GM18858 (cell line): ENCODE results near the gene PCBP4.
"Not testable (repeated sequence)": the region's sequence is repeated elsewhere in the genome, so short reads cannot be mapped to it uniquely, and the experiment has no call there.

ENCODE experiments used
- ATAC-seq: cut with Tn5 transposase; IDR thresholded peaks from one replicate; pipeline ENCODE4 v1.9.1; 2021; ENCODE audit not compliant: unreplicated experiment

The PCBP4 gene

DNA sequence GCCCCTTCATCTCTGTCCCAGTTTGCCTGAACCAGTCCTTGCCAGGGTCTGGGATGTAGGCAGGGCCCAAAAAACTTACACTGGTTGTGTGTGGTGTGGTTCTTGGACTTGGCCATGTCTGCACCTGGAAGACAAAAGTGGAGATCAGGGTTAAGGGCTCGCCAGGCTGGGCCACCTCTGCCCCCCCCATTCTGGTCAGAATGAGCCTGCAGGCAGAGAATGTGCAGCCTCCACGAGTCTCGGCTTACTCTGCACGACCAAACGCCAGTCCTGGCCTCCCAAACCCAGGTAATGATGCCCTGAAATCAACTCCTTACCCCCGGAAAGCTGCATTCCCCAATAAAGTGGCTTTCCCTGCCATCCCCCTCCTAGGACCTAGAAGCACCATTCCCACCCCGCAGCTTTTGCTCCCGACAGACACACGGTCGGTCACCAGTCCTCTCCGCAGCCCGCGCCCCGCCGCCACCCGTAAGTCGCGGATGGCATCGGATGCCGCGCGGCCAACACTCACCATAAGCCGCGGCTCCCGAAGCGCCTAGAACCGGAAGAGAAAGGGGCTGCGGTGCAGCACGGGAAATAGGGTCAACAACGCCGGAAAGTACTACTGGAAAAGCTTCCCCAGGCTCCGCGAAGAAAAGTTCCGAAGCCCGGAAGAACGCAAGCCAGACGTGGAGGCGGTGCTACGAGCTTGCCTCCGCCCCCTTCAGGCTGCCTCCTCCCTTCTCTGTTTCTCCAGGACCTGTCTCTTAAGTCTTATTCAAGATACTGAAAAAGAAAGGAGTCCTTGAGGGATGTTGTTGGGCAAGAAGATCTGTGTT is 28.3 kb upstream of the PCBP4 start, which contains the start of gene RPL29:
Gene RPL29, minus strand, starts transcription at position 550 of the 818 bp plus-strand sequence. Its CDS starts 434 bp downstream, at position 116.
- peak; percentile 73 for ATAC-seq

DNA sequence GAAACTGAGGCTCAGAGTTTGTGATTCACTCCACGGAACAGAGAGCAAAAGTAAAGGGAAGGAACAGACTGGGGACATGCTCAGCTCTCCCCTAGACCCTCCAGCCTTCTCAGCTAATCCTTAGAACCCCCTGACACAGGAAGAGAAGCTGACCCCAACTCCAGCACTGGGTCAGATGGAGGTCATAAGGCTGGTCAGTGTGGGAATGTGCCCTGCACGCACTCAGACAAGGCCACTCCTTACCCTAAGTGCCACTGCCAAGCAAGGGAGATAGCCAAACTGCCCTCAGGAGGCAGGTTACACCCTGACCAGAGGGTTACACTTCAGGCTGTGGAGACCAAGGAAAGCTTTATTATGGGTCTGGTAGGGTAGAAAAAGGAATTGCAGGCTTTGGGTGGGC is 27.3 kb upstream of the PCBP4 start:
- no peak for ATAC-seq

DNA sequence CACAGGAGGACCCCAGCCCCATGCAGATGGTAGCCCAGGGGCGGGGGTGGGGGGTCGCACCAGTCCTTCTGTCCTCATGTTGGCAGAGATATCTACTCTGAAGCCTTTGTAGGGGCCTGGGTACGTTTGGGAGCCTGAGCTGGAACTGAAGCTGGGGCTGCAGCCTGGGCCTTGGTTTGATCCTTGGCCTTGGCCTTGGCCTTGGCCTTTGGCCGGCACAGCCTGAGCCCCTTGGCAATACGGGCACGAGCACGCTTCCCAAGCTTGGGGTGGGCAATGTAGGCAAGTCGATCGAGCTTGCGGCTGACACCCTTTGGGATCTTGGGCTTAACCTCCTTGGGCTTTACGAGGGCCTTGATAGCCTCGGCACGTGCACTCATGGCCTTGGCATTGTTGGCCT is 26.4 kb upstream of the PCBP4 start:
- ATAC-seq, result not testable (repeated sequence)

DNA sequence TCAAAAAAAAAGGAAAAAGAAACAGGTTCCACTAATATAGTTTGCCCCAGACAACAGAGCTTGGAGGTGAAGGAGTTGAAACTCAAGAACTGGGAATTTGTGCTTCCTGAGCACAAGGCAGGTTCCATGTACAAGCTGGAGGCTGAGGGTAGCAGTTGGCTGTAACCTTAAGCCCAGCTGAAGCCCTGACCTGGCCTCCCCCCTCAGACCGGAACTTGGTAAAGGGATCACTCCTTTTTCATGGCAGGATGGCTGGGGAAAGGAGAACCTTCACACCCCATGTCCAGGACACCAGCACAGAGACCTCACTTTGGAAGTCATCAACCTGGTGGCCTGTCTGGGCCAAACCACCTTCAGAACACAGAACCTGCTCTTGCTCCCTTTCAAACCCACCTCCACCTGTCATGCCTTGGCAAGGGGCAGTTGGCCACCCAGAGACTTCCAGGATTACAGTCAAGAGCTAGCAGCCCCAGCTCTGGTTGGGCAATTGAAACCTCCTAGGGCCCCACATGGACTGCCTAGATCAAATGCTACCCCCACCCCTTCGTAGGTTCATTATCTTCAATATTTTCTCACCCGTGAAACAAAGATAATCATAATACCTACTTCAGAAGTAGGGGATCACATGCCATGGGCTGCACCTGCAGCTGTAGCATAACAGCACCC is 24.9 kb upstream of the PCBP4 start:
- no peak for ATAC-seq

DNA sequence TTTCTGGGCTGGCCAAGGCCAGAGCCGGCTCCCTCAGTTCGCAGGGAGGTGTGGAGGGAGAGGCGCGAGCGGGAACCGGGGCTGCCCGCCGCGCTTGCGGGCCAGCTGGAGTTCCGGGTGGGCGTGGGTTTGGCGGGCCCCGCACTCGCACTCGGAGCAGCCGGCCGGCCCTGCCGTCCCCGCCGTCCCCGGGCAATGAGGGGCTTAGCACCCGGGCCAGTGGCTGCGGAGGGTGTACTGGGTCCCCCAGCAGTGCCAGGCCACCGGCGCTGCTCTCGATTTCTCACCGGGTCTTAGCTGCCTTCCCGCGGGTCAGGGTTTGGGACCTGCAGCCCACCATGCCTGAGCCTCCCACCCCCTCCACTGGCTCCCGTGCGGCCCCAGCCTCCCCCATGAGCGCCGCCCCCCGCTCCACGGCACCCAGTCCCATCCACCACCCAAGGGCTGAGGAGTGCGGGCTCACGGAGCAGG is 23.3 kb upstream of the PCBP4 start:
- ATAC-seq, result not testable (repeated sequence)

DNA sequence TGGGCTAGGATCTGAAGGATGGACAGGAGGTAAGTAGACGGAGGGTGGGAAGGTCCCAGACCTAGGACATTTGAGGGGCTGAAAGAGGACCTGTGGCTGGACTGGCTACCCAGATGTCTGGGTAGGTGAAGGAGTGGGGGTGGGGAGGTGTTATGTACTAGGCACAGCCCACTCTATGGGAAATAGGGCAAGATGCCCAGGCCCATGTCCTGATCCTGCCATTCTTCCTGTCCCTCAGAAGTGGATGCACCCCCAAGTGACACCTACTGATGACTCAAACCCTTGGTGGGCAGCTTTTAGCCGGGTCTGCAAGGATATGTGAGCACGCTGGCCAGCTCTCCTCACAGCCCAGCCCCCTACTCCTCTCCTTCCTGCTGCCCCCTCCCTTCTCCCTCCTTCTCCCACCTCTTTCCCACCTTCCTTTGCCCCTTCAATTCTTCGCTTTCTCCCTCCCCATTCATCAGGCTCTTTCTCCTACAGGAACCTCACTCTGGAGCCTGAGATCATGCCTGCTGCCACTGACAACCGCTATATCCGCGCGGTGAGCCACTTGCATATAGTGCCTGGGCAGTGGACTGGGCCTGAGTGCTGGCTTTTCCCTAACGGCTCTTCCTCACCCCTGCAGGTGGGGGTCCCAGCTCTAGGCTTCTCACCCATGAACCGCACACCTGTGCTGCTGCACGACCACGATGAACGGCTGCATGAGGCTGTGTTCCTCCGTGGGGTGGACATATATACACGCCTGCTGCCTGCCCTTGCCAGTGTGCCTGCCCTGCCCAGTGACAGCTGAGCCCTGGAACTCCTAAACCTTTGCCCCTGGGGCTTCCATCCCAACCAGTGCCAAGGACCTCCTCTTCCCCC is 21.3 kb upstream of the PCBP4 start:
- ATAC-seq, result no peak

DNA sequence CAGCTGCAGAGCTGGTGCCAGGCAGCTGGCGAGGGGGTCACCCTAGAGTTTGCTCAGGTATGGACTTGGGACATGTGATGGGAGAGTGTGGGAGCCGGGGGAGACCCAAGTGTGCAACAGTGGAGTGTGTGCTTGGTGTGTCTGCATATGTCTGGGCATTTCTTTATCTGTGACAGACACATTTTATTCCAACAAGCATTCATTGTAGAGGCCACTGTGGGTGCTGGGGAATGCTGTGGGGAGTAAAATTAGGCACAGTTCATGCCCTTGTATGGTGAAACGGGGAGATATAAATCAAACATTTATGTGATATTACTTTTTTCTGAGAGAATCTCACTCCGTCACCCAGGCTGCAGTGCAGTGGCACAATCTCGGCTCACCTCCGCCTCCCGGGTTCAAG is 20.3 kb upstream of the PCBP4 start:
- ATAC-seq, result no peak

DNA sequence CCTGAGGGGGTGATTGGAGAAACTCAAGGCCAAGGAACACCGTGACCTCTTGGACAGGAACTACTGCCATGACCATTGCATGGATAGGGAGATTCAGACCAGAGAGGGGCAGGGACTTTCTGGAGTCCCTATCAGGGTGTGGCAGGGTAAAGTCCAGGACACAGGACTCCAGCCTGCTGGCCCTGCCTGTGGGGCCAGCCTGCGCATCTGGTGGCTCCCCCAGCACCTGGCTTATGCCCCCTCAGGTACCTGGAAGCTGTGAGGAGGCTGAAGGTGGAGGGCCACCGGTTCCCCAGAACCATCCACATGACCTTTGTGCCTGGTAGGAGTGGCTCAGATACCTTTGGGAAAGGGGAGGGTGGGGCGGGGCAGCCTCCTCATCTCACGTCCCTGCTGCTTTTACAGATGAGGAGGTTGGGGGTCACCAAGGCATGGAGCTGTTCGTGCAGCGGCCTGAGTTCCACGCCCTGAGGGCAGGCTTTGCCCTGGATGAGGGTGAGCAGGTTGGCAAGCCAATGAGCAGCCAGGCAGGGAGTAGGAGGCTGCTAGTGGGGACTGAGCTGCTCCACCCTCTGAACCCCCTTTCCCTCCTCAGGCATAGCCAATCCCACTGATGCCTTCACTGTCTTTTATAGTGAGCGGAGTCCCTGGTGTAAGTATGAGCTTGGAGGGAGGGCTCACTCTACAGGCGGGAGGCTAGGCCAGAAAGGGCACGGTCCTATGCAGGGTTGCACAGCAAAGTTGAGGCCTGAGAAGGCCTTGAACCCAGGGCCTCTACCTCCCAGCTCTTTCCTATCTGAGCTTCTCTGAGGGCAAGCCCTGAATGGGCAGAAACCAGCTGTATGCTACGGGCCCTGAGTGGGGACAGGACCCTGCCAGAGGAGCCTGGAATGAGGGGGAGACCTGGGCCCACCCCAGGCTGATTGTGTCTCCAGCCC is 19.0 kb upstream of the PCBP4 start:
- no peak for ATAC-seq

DNA sequence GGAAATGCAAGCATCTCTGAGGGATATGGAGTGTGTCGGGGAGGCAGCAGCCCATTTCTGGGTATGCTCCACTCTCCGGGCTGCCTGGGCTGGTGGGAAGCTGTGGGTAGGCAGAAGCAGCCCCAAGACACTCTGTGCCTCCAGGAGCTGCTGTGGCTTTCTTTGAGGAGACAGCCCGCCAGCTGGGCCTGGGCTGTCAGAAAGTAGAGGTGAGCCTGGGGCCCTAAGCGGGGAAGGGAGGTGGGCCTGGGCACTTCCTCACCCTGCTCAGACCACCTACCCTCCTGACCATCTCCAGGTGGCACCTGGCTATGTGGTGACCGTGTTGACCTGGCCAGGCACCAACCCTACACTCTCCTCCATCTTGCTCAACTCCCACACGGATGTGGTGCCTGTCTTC is 17.8 kb upstream of the PCBP4 start:
- ATAC-seq, result no peak

DNA sequence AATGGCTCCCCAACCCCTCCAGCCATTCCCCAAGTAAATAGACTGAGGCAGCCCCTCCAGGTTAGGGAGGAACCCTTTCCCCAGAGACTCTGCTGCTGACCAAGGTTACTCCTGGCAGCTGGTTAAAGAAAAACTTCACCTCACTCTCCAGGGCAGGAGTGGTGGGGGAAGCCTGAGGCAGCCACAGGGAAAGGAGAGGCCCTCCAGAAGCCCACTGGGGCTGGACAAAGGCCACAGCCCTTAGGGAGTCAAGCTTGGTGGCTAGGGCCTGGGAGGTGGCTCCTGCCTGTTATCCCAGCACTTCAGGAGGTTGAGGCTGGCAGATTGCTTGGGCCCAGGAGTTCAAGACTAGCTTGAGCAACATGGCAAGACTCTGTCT is 17.0 kb upstream of the PCBP4 start:
- ATAC-seq, result no peak

DNA sequence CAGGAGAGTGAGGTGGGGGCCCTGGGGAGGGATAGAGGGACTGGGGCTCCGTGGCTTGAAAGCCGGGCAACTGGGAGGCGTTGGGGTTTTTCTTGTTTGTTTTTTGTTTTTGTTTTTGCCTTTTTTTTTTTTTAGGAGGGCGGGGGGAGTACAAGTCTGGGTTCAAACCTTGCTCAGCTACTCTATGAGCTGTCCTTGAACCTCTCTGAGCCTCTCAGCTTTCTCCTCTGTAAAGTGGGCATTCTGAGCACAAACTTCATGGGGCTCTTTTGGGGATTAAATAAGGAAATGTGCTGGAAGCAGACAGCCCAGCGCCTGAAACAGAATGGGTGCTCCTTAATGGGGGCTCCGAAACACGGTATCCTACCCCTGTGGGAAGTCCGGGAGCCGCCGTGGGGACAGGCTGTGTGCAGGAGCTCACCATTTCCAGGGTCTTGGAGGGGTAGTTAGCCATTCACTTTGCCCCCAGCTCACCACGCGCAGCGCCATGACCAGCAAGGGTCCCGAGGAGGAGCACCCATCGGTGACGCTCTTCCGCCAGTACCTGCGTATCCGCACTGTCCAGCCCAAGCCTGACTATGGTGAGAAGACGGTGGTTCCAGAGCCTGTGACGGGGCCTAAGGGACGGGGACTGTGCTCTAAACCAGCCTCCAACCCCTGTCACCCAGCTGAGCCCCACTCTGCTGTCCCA is 16.5 kb upstream of the PCBP4 start:
- no peak for ATAC-seq

DNA sequence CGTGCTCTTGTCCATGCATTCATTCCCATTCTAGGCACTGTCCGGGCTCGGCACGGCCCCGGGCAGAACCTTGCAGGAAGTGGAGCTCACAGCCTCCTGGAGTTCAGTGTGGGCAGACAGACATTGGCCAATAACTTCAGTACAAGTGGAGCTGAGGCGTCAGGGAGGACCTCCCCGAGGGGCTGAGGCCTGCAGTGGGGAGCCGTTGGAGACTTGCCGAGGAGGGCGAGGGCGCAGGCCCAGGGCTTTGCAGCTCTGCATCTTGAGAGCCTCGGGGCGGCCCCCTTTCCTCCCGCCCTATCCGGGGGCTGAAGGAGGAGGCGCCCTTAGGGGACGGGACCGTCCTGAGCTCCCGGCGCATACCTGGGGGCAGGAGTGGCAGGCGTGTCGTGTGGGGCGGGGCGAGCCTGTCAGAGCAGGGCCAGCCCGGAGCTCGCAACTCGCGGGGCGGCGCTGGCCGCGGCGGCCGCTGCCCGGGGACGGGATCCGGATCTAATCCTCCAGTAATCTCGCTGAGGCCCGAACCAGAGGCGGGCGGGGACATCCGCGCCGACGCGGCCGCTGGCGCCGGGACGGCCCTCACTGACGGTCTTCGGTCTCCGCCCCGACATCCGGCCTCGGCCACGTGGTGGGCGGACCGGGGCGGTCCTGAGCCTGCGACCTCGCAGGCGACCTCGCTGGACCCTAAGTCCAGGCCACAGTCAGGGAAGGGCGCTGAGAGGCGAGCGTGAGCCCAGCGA is 15.8 kb upstream of the PCBP4 start, which contains the start of gene ACY1:
Gene ACY1, plus strand, starts transcription at position 698 of the 740 bp plus-strand sequence. CDS start 530 bp downstream, outside the sequence.
- ATAC-seq, result peak; percentile 57

DNA sequence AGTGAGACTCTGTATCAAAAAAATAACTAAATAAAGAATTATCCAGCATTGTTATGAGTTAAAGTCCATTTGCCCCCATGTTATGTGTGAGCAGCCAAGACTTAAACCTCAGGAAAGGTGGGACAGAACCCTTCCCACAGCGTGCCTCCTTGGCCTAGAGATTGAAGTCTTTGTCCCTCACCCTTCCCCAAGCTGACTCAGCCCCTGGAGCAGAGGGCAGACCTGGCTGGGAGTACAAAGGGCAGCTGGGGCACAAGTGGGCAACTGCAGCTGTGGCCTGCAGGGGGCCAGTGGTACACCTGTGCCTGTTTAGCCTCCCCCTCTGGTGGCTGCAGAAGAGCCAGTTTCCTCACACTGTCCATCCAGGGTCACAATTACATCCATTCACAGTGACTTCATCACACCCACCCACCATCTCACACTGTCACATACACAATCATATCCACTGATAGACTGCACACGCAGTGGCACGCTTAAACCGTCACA is 15.1 kb upstream of the PCBP4 start:
- peak; percentile 31 for ATAC-seq

DNA sequence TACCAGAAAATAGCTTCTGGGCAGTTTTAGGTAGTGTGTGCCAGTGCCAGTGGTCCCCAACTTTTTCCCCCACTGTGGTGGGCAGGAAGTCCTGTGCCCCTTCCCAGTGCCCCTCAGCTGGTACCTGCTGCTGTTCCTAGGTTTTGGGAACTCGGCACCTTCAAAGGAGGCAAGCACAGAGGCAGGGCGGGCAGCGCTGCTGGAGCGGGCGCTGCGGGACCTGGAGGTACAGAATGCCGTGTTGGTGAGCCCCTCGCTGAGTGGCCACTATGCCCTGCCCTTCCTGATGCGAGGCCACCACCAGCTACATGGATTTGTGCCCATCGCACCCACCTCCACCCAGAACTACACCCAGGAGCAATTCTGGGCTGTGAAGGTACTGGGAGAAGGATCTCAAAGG is 13.0 kb upstream of the PCBP4 start:
- no peak for ATAC-seq

DNA sequence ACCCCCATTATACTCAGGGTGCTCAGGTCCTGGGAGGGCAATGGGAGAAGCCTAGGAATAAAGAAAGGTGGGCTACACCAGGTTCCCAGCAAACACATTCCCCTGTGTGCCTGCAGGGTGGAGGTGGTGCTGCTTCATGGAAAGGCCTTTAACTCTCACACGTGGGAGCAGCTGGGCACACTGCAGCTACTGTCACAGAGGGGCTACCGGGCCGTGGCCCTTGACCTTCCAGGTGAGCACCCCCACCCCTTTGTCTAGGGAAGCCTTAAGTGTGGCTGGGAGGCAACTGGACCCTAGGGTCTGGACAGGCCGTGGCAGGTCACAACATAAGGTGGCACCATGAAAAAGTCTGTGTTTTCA is 10.9 kb upstream of the PCBP4 start:
- no peak for ATAC-seq

DNA sequence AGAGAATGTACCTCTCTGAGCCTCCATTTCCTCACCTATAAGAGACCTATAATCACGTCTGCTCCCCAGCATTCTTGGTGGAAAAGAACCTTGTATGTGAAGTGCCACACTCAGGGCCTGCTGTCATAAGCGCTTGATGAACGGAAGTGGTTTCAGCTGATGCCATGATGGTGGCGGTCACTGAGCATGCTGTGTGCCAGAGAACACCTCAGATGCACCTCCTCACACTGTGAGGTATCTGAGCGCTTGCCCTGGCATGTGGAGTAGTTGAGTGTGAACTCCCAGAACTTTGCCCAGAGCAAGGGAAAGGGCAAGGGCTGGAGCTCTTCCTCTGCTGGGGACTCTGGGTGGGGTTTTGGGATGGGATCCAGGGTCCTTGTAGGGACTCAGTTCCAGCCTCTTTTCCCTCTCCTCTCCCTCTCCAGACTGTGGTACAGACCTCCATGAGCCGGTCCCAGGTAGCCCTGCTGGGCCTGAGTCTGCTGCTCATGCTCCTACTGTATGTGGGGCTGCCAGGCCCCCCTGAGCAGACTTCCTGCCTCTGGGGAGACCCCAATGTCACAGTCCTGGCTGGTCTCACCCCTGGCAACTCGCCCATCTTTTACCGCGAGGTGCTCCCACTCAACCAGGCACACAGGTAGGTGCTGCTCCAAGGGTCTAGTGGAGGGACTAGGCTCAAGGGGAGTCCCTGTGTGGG is 10.3 kb upstream of the PCBP4 start:
- no peak for ATAC-seq

DNA sequence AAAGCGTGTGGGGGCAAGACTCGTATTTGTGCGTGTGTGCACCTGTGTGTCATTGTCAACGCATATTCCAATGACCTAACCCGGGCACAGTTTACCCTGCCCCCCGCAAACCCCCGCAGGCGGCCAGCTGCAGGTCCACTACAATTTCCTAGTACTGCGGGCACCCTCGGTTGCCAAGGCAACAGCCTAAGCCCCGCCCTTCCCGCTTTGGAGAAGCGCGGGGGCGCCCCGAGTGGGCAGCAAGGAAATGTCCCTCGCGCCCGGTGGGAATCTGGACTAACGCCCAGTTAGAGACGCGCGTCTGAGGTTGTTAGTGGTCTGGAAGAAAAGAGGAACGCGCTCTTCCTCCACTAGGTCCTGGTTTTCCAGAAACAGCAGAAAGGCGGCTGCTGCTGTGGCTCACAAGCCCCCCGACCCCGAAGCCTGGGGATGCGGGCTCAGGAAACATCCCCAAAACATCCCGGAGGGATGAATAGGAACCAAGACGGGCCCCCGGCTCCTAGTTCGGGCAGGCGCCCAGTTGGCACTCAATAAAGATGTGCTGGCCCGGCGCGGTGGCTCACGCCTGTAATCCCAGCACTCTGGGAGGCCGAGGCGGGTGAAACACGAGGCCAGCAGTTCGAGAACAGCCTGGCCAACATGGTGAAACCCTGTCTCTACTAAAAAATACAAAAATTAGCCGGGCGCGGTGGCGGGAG is 8.7 kb upstream of the PCBP4 start:
- ATAC-seq, result no peak
